K562 (cell line): ENCODE measurements around the gene NEU1. TPM values are rescaled to one million over a fixed set of nuclear protein-coding genes. Genes with fewer than 3 reads are reported as not detected.
A peak's percentile ranks its signal among the peaks of the same experiment; 100 is the strongest.

Source experiments
- FOXM1 ChIP-seq, 2 experiments: fragments of 450-650 bp in 1 of 2; sonication (generic) in 1 of 2; formaldehyde crosslinking in 1 of 2; IDR thresholded peaks; 2 replicates each; pipeline versions ENCODE4 v1.6.1 to v1.9.0; 2017 to 2022; ENCODE audit warnings: low read depth in 2 of 2, mild to moderate bottlenecking in 2 of 2, missing genetic modification reagents in 1 of 2, moderate library complexity in 1 of 2
- HMG20A ChIP-seq: fragments of 450-650 bp; formaldehyde crosslinking; conservative IDR thresholded peaks from 2 replicates; pipeline ENCODE4 v1.4.0; 2020; ENCODE audit warnings: mild to moderate bottlenecking, mixed read lengths
- KLF1 ChIP-seq: fragments of 450-650 bp; IDR thresholded peaks from 2 replicates; pipeline ENCODE4 v1.6.1; 2016; ENCODE audit warnings: missing genetic modification characterization, missing compliant biosample characterization
- MAZ ChIP-seq, 2 experiments: fragments of 450-650 bp in 1 of 2; sonication (generic) in 1 of 2; formaldehyde crosslinking; IDR thresholded peaks in 1 of 2; conservative IDR thresholded peaks in 1 of 2; 2 replicates each; pipeline versions ENCODE4 v1.4.0 to v1.5.0; 2020; ENCODE audit warnings: mild to moderate bottlenecking in 1 of 2, missing genetic modification reagents in 1 of 2
- MIER1 ChIP-seq: fragments of 450-650 bp; IDR thresholded peaks from 2 replicates; pipeline ENCODE4 v1.6.1; 2016; ENCODE audit warnings: antibody characterized with exemption, mild to moderate bottlenecking, low read depth
- SMAD3 ChIP-seq: fragments of 450-650 bp; formaldehyde crosslinking; conservative IDR thresholded peaks from 2 replicates; pipeline ENCODE4 v1.4.0; 2020; ENCODE audit warnings: mild to moderate bottlenecking
- WHSC1 ChIP-seq: IDR thresholded peaks from one replicate; pipeline ENCODE4 v1.6.1; 2012; ENCODE audit warnings: low read length, control low read depth, inconsistent platforms
- ZNF3 ChIP-seq: fragments of 250-450 bp; sonication (Bioruptor Pico); IDR thresholded peaks from 2 replicates; pipeline ENCODE4 v1.5.0; 2021; ENCODE audit warnings: mild to moderate bottlenecking, moderate library complexity
- ZZZ3 ChIP-seq: fragments of 450-650 bp; IDR thresholded peaks from 2 replicates; pipeline ENCODE4 v1.6.1; 2016; ENCODE audit warnings: antibody characterized with exemption, mild to moderate bottlenecking, moderate library complexity
- polyA plus RNA-seq, 8 experiments: library from polyadenylated mRNA; depleted of rRNA in 4 of 8; stranded (reverse) in 5 of 8; unstranded in 3 of 8; fragments of >200 nt; fragmentation: Nextera tagmentation in 2 of 8; fragmentation: Illumina TruSeq in 1 of 8; extraction: Ambion mirVana in 2 of 8; extraction: Trizol in 1 of 8; gene quantifications; 2 replicates each; pipeline versions ENCODE4 v1.2.1 to v1.2.3, GENCODE V29; 2011 to 2014; ENCODE audit warnings: inconsistent platforms in 1 of 8, missing spikeins in 1 of 8
- total RNA-seq, 7 experiments: library from RNA; depleted of rRNA in 6 of 7; stranded (reverse); fragments of >200 nt in 6 of 7; fragmentation: Illumina TruSeq in 2 of 7; extraction: Trizol in 2 of 7; gene quantifications; 2 replicates each; pipeline versions ENCODE4 v1.2.1 to v1.2.3, GENCODE V29; 2011 to 2021; ENCODE audit warnings: low replicate concordance in 1 of 7
- TF ChIP-seq, protein P1 (sequence below): fragments of 200-600 bp; sonication (generic); IDR thresholded peaks from one replicate; pipeline ENCODE4 v1.6.1; 2012; ENCODE audit warnings: mild to moderate bottlenecking, low read depth, low read length, inconsistent platforms
- TF ChIP-seq, protein P2 (sequence below): sonication (generic); formaldehyde crosslinking; IDR thresholded peaks from 2 replicates; pipeline ENCODE4 v1.8.0; 2022; ENCODE audit warnings: mild to moderate bottlenecking, missing genetic modification reagents

Gene NEU1
- total and polyA plus RNA-seq, 9 of the 15 experiments (the other 6 are each of a cell fraction or from before 2014, with no cell fraction given) = 14.8 to 67.8 (median 51.0) TPM

- TF ChIP-seq, protein P1, sequence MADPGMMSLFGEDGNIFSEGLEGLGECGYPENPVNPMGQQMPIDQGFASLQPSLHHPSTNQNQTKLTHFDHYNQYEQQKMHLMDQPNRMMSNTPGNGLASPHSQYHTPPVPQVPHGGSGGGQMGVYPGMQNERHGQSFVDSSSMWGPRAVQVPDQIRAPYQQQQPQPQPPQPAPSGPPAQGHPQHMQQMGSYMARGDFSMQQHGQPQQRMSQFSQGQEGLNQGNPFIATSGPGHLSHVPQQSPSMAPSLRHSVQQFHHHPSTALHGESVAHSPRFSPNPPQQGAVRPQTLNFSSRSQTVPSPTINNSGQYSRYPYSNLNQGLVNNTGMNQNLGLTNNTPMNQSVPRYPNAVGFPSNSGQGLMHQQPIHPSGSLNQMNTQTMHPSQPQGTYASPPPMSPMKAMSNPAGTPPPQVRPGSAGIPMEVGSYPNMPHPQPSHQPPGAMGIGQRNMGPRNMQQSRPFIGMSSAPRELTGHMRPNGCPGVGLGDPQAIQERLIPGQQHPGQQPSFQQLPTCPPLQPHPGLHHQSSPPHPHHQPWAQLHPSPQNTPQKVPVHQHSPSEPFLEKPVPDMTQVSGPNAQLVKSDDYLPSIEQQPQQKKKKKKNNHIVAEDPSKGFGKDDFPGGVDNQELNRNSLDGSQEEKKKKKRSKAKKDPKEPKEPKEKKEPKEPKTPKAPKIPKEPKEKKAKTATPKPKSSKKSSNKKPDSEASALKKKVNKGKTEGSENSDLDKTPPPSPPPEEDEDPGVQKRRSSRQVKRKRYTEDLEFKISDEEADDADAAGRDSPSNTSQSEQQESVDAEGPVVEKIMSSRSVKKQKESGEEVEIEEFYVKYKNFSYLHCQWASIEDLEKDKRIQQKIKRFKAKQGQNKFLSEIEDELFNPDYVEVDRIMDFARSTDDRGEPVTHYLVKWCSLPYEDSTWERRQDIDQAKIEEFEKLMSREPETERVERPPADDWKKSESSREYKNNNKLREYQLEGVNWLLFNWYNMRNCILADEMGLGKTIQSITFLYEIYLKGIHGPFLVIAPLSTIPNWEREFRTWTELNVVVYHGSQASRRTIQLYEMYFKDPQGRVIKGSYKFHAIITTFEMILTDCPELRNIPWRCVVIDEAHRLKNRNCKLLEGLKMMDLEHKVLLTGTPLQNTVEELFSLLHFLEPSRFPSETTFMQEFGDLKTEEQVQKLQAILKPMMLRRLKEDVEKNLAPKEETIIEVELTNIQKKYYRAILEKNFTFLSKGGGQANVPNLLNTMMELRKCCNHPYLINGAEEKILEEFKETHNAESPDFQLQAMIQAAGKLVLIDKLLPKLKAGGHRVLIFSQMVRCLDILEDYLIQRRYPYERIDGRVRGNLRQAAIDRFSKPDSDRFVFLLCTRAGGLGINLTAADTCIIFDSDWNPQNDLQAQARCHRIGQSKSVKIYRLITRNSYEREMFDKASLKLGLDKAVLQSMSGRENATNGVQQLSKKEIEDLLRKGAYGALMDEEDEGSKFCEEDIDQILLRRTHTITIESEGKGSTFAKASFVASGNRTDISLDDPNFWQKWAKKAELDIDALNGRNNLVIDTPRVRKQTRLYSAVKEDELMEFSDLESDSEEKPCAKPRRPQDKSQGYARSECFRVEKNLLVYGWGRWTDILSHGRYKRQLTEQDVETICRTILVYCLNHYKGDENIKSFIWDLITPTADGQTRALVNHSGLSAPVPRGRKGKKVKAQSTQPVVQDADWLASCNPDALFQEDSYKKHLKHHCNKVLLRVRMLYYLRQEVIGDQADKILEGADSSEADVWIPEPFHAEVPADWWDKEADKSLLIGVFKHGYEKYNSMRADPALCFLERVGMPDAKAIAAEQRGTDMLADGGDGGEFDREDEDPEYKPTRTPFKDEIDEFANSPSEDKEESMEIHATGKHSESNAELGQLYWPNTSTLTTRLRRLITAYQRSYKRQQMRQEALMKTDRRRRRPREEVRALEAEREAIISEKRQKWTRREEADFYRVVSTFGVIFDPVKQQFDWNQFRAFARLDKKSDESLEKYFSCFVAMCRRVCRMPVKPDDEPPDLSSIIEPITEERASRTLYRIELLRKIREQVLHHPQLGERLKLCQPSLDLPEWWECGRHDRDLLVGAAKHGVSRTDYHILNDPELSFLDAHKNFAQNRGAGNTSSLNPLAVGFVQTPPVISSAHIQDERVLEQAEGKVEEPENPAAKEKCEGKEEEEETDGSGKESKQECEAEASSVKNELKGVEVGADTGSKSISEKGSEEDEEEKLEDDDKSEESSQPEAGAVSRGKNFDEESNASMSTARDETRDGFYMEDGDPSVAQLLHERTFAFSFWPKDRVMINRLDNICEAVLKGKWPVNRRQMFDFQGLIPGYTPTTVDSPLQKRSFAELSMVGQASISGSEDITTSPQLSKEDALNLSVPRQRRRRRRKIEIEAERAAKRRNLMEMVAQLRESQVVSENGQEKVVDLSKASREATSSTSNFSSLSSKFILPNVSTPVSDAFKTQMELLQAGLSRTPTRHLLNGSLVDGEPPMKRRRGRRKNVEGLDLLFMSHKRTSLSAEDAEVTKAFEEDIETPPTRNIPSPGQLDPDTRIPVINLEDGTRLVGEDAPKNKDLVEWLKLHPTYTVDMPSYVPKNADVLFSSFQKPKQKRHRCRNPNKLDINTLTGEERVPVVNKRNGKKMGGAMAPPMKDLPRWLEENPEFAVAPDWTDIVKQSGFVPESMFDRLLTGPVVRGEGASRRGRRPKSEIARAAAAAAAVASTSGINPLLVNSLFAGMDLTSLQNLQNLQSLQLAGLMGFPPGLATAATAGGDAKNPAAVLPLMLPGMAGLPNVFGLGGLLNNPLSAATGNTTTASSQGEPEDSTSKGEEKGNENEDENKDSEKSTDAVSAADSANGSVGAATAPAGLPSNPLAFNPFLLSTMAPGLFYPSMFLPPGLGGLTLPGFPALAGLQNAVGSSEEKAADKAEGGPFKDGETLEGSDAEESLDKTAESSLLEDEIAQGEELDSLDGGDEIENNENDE = peak; percentile 54
- TF ChIP-seq ZZZ3 = no peak
- TF ChIP-seq FOXM1 (IDR thresholded peaks at IDR 0.05; ENCODE audit: low read depth) = 0 out of 2 replicates have a peak, but pooled peaks have one; percentile 9
- no peak for TF ChIP-seq FOXM1 (CRISPR knock-in tag; IDR thresholded peaks at IDR 0.05; ENCODE audit: low read depth)
- peak; percentile 44; the same call in 1 of the 2 replicates for TF ChIP-seq KLF1
- TF ChIP-seq MAZ (CRISPR knock-in tag; conservative IDR thresholded peaks at IDR 0.05 in 1 of 2, IDR thresholded peaks at IDR 0.05 in 1 of 2) = peak; percentile 69 to 95
- TF ChIP-seq SMAD3 (CRISPR knock-in tag) = peak; percentile 81; the same call in 1 of the 2 replicates
- TF ChIP-seq, protein P2, sequence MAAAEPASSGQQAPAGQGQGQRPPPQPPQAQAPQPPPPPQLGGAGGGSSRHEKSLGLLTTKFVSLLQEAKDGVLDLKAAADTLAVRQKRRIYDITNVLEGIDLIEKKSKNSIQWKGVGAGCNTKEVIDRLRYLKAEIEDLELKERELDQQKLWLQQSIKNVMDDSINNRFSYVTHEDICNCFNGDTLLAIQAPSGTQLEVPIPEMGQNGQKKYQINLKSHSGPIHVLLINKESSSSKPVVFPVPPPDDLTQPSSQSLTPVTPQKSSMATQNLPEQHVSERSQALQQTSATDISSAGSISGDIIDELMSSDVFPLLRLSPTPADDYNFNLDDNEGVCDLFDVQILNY (CRISPR knock-in tag) = peak; percentile 76; the same call in 1 of the 2 replicates
- no peak for TF ChIP-seq WHSC1
- TF ChIP-seq ZNF3 (CRISPR knock-in tag) = no peak
- TF ChIP-seq MIER1 = 0 out of 2 replicates have a peak, but pooled peaks have one; percentile 64
- no peak for TF ChIP-seq HMG20A (CRISPR knock-in tag)
Observed at GRCh38 chr6:31815025-31815838, 47.4 kb downstream of the NEU1 start, which contains the start of the genes HSPA1A and HSPA1L (continued).
